Activated CD4-positive, alpha-beta T cell treated with anti-CD3 and anti-CD28 coated beads for 36 hours (primary cell): ENCODE data around the gene PARM1. TPM values are rescaled to one million over a fixed set of nuclear protein-coding genes. Genes with fewer than 3 reads are reported as not detected.

Source experiments
- ATAC-seq: fragments of 200-7000 bp; cut with Tn5 transposase; one replicate; pipeline ENCODE4 v1.10.0; 2021; ENCODE audit warnings: mild to moderate bottlenecking, moderate library complexity
- CTCF ChIA-PET: fragments of 350-600 bp; sonication (Branson Sonifier 250); formaldehyde crosslinking; loops from one replicate; lab custom pipeline; 2021; ENCODE audit warnings: antibody characterized with exemption; lab: Charles Lee
- POLR2A ChIA-PET: fragments of 350-600 bp; sonication (Branson Sonifier 250); formaldehyde crosslinking; loops from one replicate; lab custom pipeline; 2021; ENCODE audit warnings: antibody characterized with exemption, inconsistent platforms; lab: Charles Lee
- DNase-seq: peaks from one replicate; pipeline ENCODE4 v3.0.0-alpha.2; 2020
- H3K27ac Mint-ChIP-seq: one replicate; pipeline ENCODE4 v1.8.0; 2021; ENCODE audit warnings: mixed read lengths
- H3K27me3 Mint-ChIP-seq: one replicate; pipeline ENCODE4 v1.8.0; 2021; ENCODE audit warnings: mixed read lengths
- H3K36me3 Mint-ChIP-seq: one replicate; pipeline ENCODE4 v1.8.0; 2021; ENCODE audit warnings: low read depth, mixed read lengths
- H3K4me1 Mint-ChIP-seq: one replicate; pipeline ENCODE4 v1.8.0; 2021; ENCODE audit warnings: mixed read lengths
- H3K4me3 Mint-ChIP-seq: one replicate; pipeline ENCODE4 v1.8.0; 2021; ENCODE audit warnings: mild to moderate bottlenecking, moderate library complexity, mixed read lengths
- H3K9me3 Mint-ChIP-seq: one replicate; pipeline ENCODE4 v1.8.0; 2021; ENCODE audit warnings: low read depth, mixed read lengths
- intact Hi-C, 2 experiments: fragments of 100-400 bp; cut with DNase I in 1 of 2; cut with micrococcal nuclease in 1 of 2; formaldehyde crosslinking; loops; one replicate each; pipeline versions ENCODE4 v1.14.2 to v1.15.1; 2022 to 2024; cut with DNase I, micrococcal nuclease
- total RNA-seq, 2 experiments: library from RNA; stranded (reverse); gene quantifications; one replicate each; pipeline ENCODE4 v1.2.3, GENCODE V29; 2021

The PARM1 gene
- total RNA-seq, 2 experiments from 2014 or later, result 0.04 to 0.05 TPM

GRCh38 chr4:74942251-74942917, 9.5 kb downstream of the PARM1 start:
- no peak for DNase-seq
- Mint-ChIP-seq H3K9me3 (peaks cover 3% of the 10 kb centered on the region), H3K27me3 (peaks cover 9% of the 10 kb centered on the region), H3K36me3 (no peaks in the 10 kb centered on the region), H3K27ac (no peak overlapping the region), H3K4me3 (no peak overlapping the region), H3K4me1 (no peaks in the 10 kb centered on the region)
- ChIA-PET CTCF (no interaction called here), POLR2A (no interaction called here)
- ATAC-seq, result no peak
- intact Hi-C loops, result no loop called here

- CTCF ChIA-PET, result no interaction called here
- H3K4me1 Mint-ChIP-seq, result no peaks in the 10 kb centered on the region
- no peak overlapping the region for H3K27ac Mint-ChIP-seq
- ATAC-seq (no peak), DNase-seq (no peak)
- intact Hi-C loops, result no loop called here
- H3K9me3 Mint-ChIP-seq, result peaks cover 3% of the 10 kb centered on the region
- no peaks in the 10 kb centered on the region for H3K36me3 Mint-ChIP-seq
- POLR2A ChIA-PET, result no interaction called here
- no peak overlapping the region for H3K4me3 Mint-ChIP-seq
- peaks cover 9% of the 10 kb centered on the region for H3K27me3 Mint-ChIP-seq
Observed at GRCh38 chr4:74942918-74943253, 10.0 kb downstream of the PARM1 start.

GRCh38 chr4:74944354-74944793, 11.5 kb downstream of the PARM1 start:
- Mint-ChIP-seq H3K27me3 (peaks cover 7% of the 10 kb centered on the region), H3K4me1 (no peaks in the 10 kb centered on the region), H3K4me3 (no peak overlapping the region), H3K27ac (no peak overlapping the region), H3K9me3 (peaks cover 3% of the 10 kb centered on the region), H3K36me3 (no peaks in the 10 kb centered on the region)
- CTCF ChIA-PET, result no interaction called here
- ATAC-seq (no peak), DNase-seq (no peak)
- intact Hi-C loops, result no loop called here
- POLR2A ChIA-PET, result no interaction called here

DNA sequence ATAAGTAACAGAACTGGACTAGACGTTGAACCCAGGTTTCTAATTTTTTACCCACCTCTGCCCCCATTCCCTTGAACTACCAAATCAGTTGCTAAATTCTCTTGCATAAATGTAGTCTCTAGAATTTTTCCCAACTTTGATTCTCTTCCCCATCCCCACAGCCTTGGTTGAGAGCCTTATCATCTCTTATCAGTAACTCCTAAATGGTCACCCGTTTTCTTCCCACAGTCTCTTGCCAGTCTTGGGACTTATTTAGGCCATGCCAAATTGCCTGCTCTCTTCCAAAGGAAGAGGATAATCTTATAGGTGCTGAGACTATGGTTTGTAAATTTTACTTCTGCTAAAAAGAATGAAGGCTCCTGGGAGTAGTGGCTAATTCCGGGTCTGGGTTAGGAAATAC, 13.3 kb downstream of the PARM1 start:
- no peak overlapping the region for H3K27ac Mint-ChIP-seq
- intact Hi-C loops, result no loop called here
- ChIA-PET POLR2A (no interaction called here), CTCF (no interaction called here)
- no peaks in the 10 kb centered on the region for H3K4me1 Mint-ChIP-seq
- no peaks in the 10 kb centered on the region for H3K36me3 Mint-ChIP-seq
- H3K27me3 Mint-ChIP-seq, result peaks cover 7% of the 10 kb centered on the region
- peaks cover 3% of the 10 kb centered on the region for H3K9me3 Mint-ChIP-seq
- no peak for DNase-seq
- H3K4me3 Mint-ChIP-seq, result no peak overlapping the region
- no peak for ATAC-seq

GRCh38 chr4:74947798-74948197, 14.9 kb downstream of the PARM1 start:
- Mint-ChIP-seq H3K4me3 (no peak overlapping the region), H3K27ac (no peak overlapping the region), H3K9me3 (peaks cover 3% of the 10 kb centered on the region), H3K27me3 (peaks cover 6% of the 10 kb centered on the region), H3K4me1 (no peaks in the 10 kb centered on the region), H3K36me3 (no peaks in the 10 kb centered on the region)
- DNase-seq (no peak), ATAC-seq (no peak)
- intact Hi-C loops, result no loop called here
- ChIA-PET POLR2A (no interaction called here), CTCF (no interaction called here)

DNA sequence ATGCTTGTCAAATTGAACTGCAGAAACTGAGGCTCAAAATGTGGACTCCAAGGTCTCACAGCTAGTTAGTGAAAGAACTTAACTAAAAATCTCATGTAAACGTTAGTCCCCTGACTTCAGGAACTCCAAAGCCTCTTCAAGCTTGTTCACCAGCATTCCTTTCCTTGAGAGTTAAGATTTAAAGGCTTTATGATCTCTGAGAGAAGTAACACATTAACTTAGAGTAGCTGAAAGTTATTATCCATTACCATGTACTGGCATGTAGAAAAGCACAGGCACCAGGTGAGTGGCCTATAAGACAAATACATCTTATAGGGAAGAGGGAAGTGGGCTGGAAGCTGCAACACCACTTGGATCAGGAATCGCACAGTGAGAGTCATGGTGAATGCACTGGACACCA, 15.3 kb downstream of the PARM1 start:
- CTCF ChIA-PET, result no interaction called here
- no peak for ATAC-seq

GRCh38 chr4:74950200-74950599, 17.3 kb downstream of the PARM1 start:
- H3K36me3 Mint-ChIP-seq, result no peaks in the 10 kb centered on the region
- CTCF ChIA-PET, result no interaction called here

More for the DNA sequence above, 15.3 kb downstream of the PARM1 start:
- H3K4me3 Mint-ChIP-seq, result no peak overlapping the region
- H3K27ac Mint-ChIP-seq, result no peak overlapping the region
- DNase-seq, result no peak
- POLR2A ChIA-PET, result no interaction called here
- no peaks in the 10 kb centered on the region for H3K9me3 Mint-ChIP-seq
- intact Hi-C loops, result no loop called here
- H3K4me1 Mint-ChIP-seq, result no peaks in the 10 kb centered on the region
- H3K36me3 Mint-ChIP-seq, result no peaks in the 10 kb centered on the region
- peaks cover 3% of the 10 kb centered on the region for H3K27me3 Mint-ChIP-seq

DNA sequence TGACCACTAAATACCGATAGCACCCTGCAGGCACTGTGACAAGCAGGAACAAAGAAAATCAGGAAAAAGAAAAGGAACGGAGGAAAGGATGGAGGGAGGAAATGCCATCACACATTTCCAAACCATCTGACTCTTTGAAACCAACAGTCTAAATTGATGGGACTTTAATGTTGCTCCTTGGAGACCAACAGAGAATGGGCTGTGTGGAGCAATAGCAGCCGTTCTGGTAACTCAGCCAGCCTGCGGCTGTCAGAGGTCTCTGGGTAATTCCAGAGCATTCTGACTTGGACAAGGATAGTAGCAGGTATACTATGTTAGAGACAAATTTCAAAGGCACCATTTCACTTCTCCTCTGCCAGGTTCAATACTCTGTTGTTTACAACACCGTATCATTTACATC, 18.0 kb downstream of the PARM1 start:
- intact Hi-C loops, result no loop called here
- ATAC-seq (no peak), DNase-seq (no peak)
- Mint-ChIP-seq H3K27ac (no peak overlapping the region), H3K4me1 (no peaks in the 10 kb centered on the region), H3K36me3 (no peaks in the 10 kb centered on the region), H3K27me3 (peaks cover 2% of the 10 kb centered on the region), H3K4me3 (no peak overlapping the region), H3K9me3 (no peaks in the 10 kb centered on the region)
- POLR2A ChIA-PET, result no interaction called here
- CTCF ChIA-PET, result no interaction called here

More at GRCh38 chr4:74950200-74950599, 17.3 kb downstream of the PARM1 start:
- H3K27me3 Mint-ChIP-seq, result peaks cover 2% of the 10 kb centered on the region
- DNase-seq, result no peak
- no peak for ATAC-seq
- POLR2A ChIA-PET, result no interaction called here
- H3K9me3 Mint-ChIP-seq, result no peaks in the 10 kb centered on the region
- H3K4me3 Mint-ChIP-seq, result no peak overlapping the region
- intact Hi-C loops, result no loop called here
- H3K27ac Mint-ChIP-seq, result no peak overlapping the region
- H3K4me1 Mint-ChIP-seq, result no peaks in the 10 kb centered on the region

DNA sequence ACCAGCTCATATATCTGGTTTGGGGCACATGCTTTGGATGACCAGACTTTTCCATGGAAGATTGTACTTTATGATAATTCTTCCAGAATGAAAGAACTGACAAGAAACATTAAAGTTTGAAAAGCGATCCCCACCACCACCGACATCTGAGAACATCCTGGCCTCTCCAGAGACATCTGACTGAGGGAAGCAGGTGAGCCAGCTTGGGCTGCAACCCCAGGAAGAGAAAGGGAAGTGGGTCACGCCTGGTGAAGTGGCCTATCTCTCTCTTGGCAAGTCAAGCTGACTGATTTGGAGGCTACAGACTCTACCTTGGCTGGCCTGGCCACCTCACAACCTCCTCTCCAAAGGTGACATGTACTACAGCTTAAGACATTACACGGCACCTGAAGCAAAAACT, 20.7 kb downstream of the PARM1 start:
- intact Hi-C loops, result no loop called here
- Mint-ChIP-seq H3K9me3 (no peaks in the 10 kb centered on the region), H3K4me1 (no peaks in the 10 kb centered on the region), H3K27me3 (peaks cover 4% of the 10 kb centered on the region), H3K4me3 (no peak overlapping the region), H3K27ac (no peak overlapping the region), H3K36me3 (no peaks in the 10 kb centered on the region)
- ATAC-seq (no peak), DNase-seq (no peak)
- ChIA-PET CTCF (no interaction called here), POLR2A (no interaction called here)

DNA sequence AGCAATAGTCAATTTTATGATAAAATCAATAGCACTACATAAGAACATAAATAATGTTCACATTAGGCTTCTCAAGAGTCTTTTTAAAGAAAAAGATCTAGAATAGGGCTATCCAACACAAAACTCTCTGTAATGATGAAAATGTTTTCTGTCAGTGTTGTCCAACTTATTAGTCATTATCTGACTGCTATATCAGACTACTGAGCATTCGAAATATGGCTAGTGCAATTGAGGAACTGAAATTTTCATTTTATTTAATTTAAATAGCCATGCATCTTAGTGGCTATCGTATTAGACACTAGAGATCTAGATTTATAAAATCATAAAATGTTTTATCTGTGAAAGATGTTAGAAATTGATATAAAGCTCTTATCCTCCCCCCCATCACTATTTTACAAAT, 26.0 kb downstream of the PARM1 start:
- H3K27me3 Mint-ChIP-seq, result peaks cover 5% of the 10 kb centered on the region
- POLR2A ChIA-PET, result no interaction called here
- H3K4me3 Mint-ChIP-seq, result no peak overlapping the region
- no peaks in the 10 kb centered on the region for H3K36me3 Mint-ChIP-seq
- DNase-seq, result no peak
- H3K4me1 Mint-ChIP-seq, result no peaks in the 10 kb centered on the region
- no peak for ATAC-seq
- intact Hi-C loops, result no loop called here
- CTCF ChIA-PET, result no interaction called here
- peaks cover 2% of the 10 kb centered on the region for H3K9me3 Mint-ChIP-seq
- no peak overlapping the region for H3K27ac Mint-ChIP-seq

- Mint-ChIP-seq H3K27me3 (peaks cover 5% of the 10 kb centered on the region), H3K4me1 (no peaks in the 10 kb centered on the region), H3K9me3 (peaks cover 2% of the 10 kb centered on the region), H3K4me3 (no peak overlapping the region), H3K27ac (no peak overlapping the region), H3K36me3 (no peaks in the 10 kb centered on the region)
- ATAC-seq (no peak), DNase-seq (no peak)
- intact Hi-C loops, result no loop called here
- CTCF ChIA-PET, result no interaction called here
- POLR2A ChIA-PET, result no interaction called here
Observed at GRCh38 chr4:74961230-74961629, 28.3 kb downstream of the PARM1 start.

DNA sequence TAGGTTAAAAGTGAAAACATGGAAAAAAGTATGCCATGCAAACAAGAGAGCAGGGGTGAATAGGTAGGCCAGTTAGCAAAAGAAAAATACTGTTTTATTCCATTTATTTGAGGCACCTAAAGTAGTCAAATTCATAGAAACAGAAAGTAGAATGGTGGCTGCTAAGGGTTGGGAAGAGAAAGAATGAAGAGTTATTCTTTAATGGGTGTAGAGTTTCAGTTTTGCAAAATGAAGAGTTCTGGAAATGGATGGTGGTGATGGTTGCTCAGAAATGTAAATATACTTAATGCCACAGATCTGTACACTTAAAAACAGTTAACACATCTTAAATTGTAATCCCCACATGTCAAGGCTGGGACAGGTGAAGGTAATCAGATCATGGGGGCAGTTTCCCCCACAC, 29.7 kb downstream of the PARM1 start:
- DNase-seq (no peak), ATAC-seq (no peak)
- Mint-ChIP-seq H3K36me3 (no peaks in the 10 kb centered on the region), H3K9me3 (peaks cover 2% of the 10 kb centered on the region), H3K27ac (no peak overlapping the region), H3K4me3 (no peak overlapping the region), H3K4me1 (no peaks in the 10 kb centered on the region), H3K27me3 (peaks cover 5% of the 10 kb centered on the region)
- POLR2A ChIA-PET, result no interaction called here
- intact Hi-C loops, result no loop called here
- CTCF ChIA-PET, result no interaction called here
